OCI-LY3 (cell line): Measurements from ENCODE around the gene WSB2.

ENCODE experiments used
- EZH2phosphoT487 ChIP-seq: fragments of 200-600 bp; shearing (Covaris generic); IDR thresholded peaks from 2 replicates; pipeline ENCODE4 v1.6.1; 2018; ENCODE audit warnings: antibody characterized with exemption, mixed run types, low read depth
- TF ChIP-seq, protein P1 (sequence below): fragments of 200-600, 300-600 bp; sonication (generic); IDR thresholded peaks from 2 replicates; pipeline ENCODE4 v1.5.1; 2014; ENCODE audit warnings: antibody characterized with exemption, low read length, low read depth

DNA sequence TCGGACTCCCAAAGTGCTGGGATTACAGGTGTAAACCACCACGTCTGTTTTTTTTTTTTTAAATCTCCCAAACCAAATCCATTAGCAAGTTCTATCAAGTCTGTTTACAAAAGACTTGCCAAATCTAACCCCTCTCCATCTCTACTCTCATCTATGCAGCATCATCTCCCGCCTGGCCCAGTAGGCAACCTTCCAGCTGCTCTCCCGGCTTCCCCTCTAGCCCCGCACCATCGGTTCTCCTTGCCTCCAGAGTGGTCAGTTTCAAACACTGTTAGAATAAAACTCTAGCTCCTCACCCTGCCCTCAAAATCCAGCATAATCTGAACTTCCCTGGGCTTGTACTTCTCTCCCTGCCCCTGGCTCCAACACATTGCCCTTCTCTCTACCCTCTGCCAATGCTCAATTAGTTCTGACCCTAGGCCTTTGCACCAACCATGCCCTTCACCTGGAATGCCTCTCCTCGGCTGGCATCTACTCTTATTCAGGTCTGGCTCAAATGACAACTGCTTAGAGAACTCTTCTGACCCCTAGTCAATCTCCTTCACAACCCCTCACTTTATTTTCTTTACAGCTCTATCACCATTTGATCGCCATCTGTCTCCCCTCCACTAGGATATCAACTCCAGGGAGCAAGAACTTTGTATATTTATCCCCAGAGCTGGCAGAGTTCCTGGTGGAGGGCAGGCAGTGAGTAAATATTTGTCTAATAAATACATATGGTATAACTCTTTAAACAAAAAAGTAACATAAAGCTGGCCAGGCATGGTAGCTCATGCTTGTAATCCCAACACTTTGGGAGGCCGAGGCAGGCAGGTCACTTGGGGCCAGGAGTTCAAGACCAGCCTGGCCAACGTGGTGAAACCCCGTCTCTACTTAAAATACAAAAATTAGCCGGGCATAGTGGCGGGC, 4.9 kb downstream of the WSB2 start:
- TF ChIP-seq, protein P1, sequence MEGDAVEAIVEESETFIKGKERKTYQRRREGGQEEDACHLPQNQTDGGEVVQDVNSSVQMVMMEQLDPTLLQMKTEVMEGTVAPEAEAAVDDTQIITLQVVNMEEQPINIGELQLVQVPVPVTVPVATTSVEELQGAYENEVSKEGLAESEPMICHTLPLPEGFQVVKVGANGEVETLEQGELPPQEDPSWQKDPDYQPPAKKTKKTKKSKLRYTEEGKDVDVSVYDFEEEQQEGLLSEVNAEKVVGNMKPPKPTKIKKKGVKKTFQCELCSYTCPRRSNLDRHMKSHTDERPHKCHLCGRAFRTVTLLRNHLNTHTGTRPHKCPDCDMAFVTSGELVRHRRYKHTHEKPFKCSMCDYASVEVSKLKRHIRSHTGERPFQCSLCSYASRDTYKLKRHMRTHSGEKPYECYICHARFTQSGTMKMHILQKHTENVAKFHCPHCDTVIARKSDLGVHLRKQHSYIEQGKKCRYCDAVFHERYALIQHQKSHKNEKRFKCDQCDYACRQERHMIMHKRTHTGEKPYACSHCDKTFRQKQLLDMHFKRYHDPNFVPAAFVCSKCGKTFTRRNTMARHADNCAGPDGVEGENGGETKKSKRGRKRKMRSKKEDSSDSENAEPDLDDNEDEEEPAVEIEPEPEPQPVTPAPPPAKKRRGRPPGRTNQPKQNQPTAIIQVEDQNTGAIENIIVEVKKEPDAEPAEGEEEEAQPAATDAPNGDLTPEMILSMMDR, result no peak
- TF ChIP-seq EZH2phosphoT487, result no peak
